GM12878 (cell line): ENCODE measurements around the gene HECTD3. TPM values are rescaled to one million over a fixed set of nuclear protein-coding genes. Genes with fewer than 3 reads are reported as not detected.

Source experiments
- ATAC-seq: fragments of 200-7000 bp; cut with Tn5 transposase; 3 replicates; pipeline ENCODE4 v1.9.1; 2020; ENCODE audit warnings: mild to moderate bottlenecking, moderate library complexity
- BruUV-seq: library from RNA; stranded (reverse); fragments of 400-500 nt; replicated peaks from 2 replicates; lab custom pipeline; 2021; lab: Mats Ljungman, UMichigan
- CTCF ChIA-PET: fragments of 300-600 bp; sonication (Branson Sonifier 250); formaldehyde crosslinking; extraction: SDS; loops from one replicate; lab custom pipeline; 2021; ENCODE audit warnings: inconsistent platforms; lab: Yijun Ruan, JAX
- POLR2A ChIA-PET: fragments of 350-600 bp; formaldehyde crosslinking; extraction: SDS; loops from one replicate; lab custom pipeline; 2021; ENCODE audit warnings: inconsistent platforms; lab: Charles Lee
- RAD21 ChIA-PET: fragments of 300-600 bp; sonication (Branson Sonifier 250); formaldehyde crosslinking; loops from one replicate; lab custom pipeline; 2023; ENCODE audit warnings: antibody characterized with exemption; ENCODE audit not compliant: unreplicated experiment; lab: Charles Lee
- SMC1A ChIA-PET: fragments of 300-600 bp; sonication (Branson Sonifier 250); formaldehyde crosslinking; loops from one replicate; lab custom pipeline; 2023; ENCODE audit not compliant: unreplicated experiment, uncharacterized antibody; lab: Charles Lee
- DNase-seq: peaks from one replicate; pipeline ENCODE4 v3.0.0-alpha.2; 2011; ENCODE audit warnings: low read depth, low spot score
- FAIRE-seq: peaks from 3 replicates; lab custom pipeline; 2011; peaks lifted over from hg19 to GRCh38; lab: Jason Lieb, UNC
- H2AFZ ChIP-seq: 2 replicates; pipeline ENCODE4 v1.6.0; 2011; ENCODE audit warnings: low read depth, low read length, control low read depth; ENCODE audit not compliant: control insufficient read depth
- H3K27ac ChIP-seq: 2 replicates; pipeline ENCODE4 v1.5.1; 2011; ENCODE audit warnings: control low read depth; ENCODE audit not compliant: control insufficient read depth, insufficient read depth
- H3K27me3 ChIP-seq, 2 experiments: replicated peaks in 1 of 2; 2 replicates each; pipeline versions ENCODE4 v1.6.0 to v1.6.1; 2011; ENCODE audit warnings: low read length in 1 of 2; ENCODE audit not compliant: control insufficient read depth in 2 of 2, insufficient read depth in 2 of 2
- H3K36me3 ChIP-seq, 2 experiments: 2 replicates each; pipeline ENCODE4 v1.5.1; 2011; ENCODE audit warnings: low read length in 1 of 2; ENCODE audit not compliant: control insufficient read depth in 2 of 2, insufficient read depth in 2 of 2
- H3K4me1 ChIP-seq: 2 replicates; pipeline ENCODE4 v1.6.1; 2011; ENCODE audit warnings: mild to moderate bottlenecking, low read length, moderate library complexity, mixed read lengths; ENCODE audit not compliant: control insufficient read depth, insufficient read depth
- H3K4me2 ChIP-seq: 2 replicates; pipeline ENCODE4 v1.6.0; 2011; ENCODE audit warnings: control low read depth; ENCODE audit not compliant: control insufficient read depth, insufficient read depth
- H3K4me3 ChIP-seq: fragments of 200-600 bp; sonication (generic); 2 replicates; pipeline ENCODE4 v1.5.1; 2016
- H3K79me2 ChIP-seq: 2 replicates; pipeline ENCODE4 v1.6.0; 2011; ENCODE audit warnings: low read length; ENCODE audit not compliant: control insufficient read depth, insufficient read depth
- H3K9ac ChIP-seq: 2 replicates; pipeline ENCODE4 v1.8.0; 2011; ENCODE audit warnings: low read length, control low read depth, mixed read lengths; ENCODE audit not compliant: control insufficient read depth, insufficient read depth
- H3K9me3 ChIP-seq: replicated peaks from 3 replicates; pipeline ENCODE4 v1.5.1; 2011; ENCODE audit warnings: mild to moderate bottlenecking, low read length; ENCODE audit not compliant: control insufficient read depth, insufficient read depth
- H4K20me1 ChIP-seq: 2 replicates; pipeline ENCODE4 v1.6.0; 2011; ENCODE audit not compliant: control insufficient read depth, insufficient read depth
- ASH2L ChIP-seq: fragments of 300-600, 200-600 bp; sonication (generic); IDR thresholded peaks from 2 replicates; pipeline ENCODE4 v1.6.1; 2017; ENCODE audit warnings: low read depth, mild to moderate bottlenecking, borderline replicate concordance
- BHLHE40 ChIP-seq, 2 experiments: fragments of 450-650 bp in 1 of 2; IDR thresholded peaks; 2 replicates each; pipeline ENCODE4 v1.6.1; 2011 to 2017; ENCODE audit warnings: low read depth in 2 of 2, borderline replicate concordance in 1 of 2, improper control_type of control experiment in 1 of 2, low read length in 1 of 2, mild to moderate bottlenecking in 1 of 2
- CBX5 ChIP-seq: sonication (generic); IDR thresholded peaks from 2 replicates; pipeline ENCODE4 v1.6.1; 2016; ENCODE audit warnings: low read depth, moderate library complexity, mild to moderate bottlenecking, inconsistent platforms
- CHD2 ChIP-seq: IDR thresholded peaks from 2 replicates; pipeline ENCODE4 v1.6.1; 2011; ENCODE audit warnings: low read depth, low read length, improper control_type of control experiment, borderline replicate concordance
- CTCF ChIP-seq, 3 experiments: IDR thresholded peaks in 2 of 3; conservative IDR thresholded peaks in 1 of 3; 2 replicates each; pipeline ENCODE4 v1.5.1; 2011; ENCODE audit warnings: low read depth in 3 of 3, low read length in 3 of 3, mild to moderate bottlenecking in 3 of 3, control low read depth in 2 of 3, moderate library complexity in 2 of 3, inconsistent platforms in 1 of 3, mixed read lengths in 1 of 3; ENCODE audit not compliant: control insufficient read depth in 2 of 3, insufficient read depth in 1 of 3; ENCODE audit errors: extremely low read depth in 1 of 3
- DPF2 ChIP-seq: fragments of 450-650 bp; IDR thresholded peaks from 2 replicates; pipeline ENCODE4 v1.6.1; 2017; ENCODE audit warnings: mild to moderate bottlenecking
- IRF4 ChIP-seq: IDR thresholded peaks from 2 replicates; pipeline ENCODE4 v1.6.1; 2011; ENCODE audit warnings: low read depth, low read length
- KAT2A ChIP-seq: conservative IDR thresholded peaks from 2 replicates; pipeline ENCODE4 v1.6.1; 2011; ENCODE audit warnings: low read depth, low read length; ENCODE audit not compliant: control insufficient read depth
- LARP7 ChIP-seq: fragments of 450-650 bp; IDR thresholded peaks from 2 replicates; pipeline ENCODE4 v1.6.1; 2017; ENCODE audit warnings: mild to moderate bottlenecking
- NFYB ChIP-seq: IDR thresholded peaks from 2 replicates; pipeline ENCODE4 v1.6.1; 2011; ENCODE audit warnings: low read depth, mild to moderate bottlenecking, low read length, improper control_type of control experiment, moderate library complexity; ENCODE audit not compliant: insufficient read depth
- RAD21 ChIP-seq: IDR thresholded peaks from 2 replicates; pipeline ENCODE4 v1.6.1; 2011; ENCODE audit warnings: mild to moderate bottlenecking, low read depth, low read length, moderate library complexity; ENCODE audit not compliant: insufficient read depth
- SMARCA5 ChIP-seq: fragments of 450-650 bp; IDR thresholded peaks from 2 replicates; pipeline ENCODE4 v1.6.1; 2017; ENCODE audit warnings: mild to moderate bottlenecking
- SMC3 ChIP-seq: IDR thresholded peaks from 2 replicates; pipeline ENCODE4 v1.6.1; 2011; ENCODE audit warnings: low read length, improper control_type of control experiment, borderline replicate concordance
- YBX1 ChIP-seq: fragments of 450-650 bp; IDR thresholded peaks from 2 replicates; pipeline ENCODE4 v1.6.1; 2016; ENCODE audit warnings: antibody characterized with exemption
- YY1 ChIP-seq: IDR thresholded peaks from 2 replicates; pipeline ENCODE4 v1.6.1; 2011; ENCODE audit warnings: low read depth, mild to moderate bottlenecking, low read length
- ZNF24 ChIP-seq: fragments of 450-650 bp; IDR thresholded peaks from 2 replicates; pipeline ENCODE4 v1.6.1; 2017; ENCODE audit warnings: antibody characterized with exemption, mild to moderate bottlenecking
- WGBS: methylation state at CpG from one replicate; pipeline ENCODE4 v1.1.6; 2016; ENCODE audit warnings: low lambda C conversion rate; ENCODE audit not compliant: insufficient replicate concordance, insufficient coverage; ENCODE audit errors: missing lambda C conversion rate; 5-methylcytosine and 5-hydroxymethylcytosine counted together
- in situ Hi-C: fragments of 300-500 bp; cut with MboI; formaldehyde crosslinking; loops from 9 replicates; pipeline ENCODE4 v1.14.3; 2018; ENCODE audit warnings: mixed read lengths
- intact Hi-C: fragments of 100-400 bp; cut with micrococcal nuclease; formaldehyde crosslinking; loops from one replicate; pipeline ENCODE4 v1.14.2; 2022; ENCODE audit not compliant: unreplicated experiment
- polyA plus RNA-seq, 11 experiments: library from polyadenylated mRNA; depleted of rRNA in 4 of 11; unstranded in 6 of 11; stranded (reverse) in 5 of 11; fragments of >200 nt; fragmentation: Nextera tagmentation in 4 of 11; fragmentation: Illumina TruSeq in 1 of 11; extraction: Ambion mirVana in 4 of 11; extraction: Trizol in 1 of 11; gene quantifications; 1 replicate in 1 of 11; 2 replicates in 10 of 11; pipeline versions ENCODE4 v1.2.1 to v1.2.3, GENCODE V29; 2011 to 2016; ENCODE audit warnings: inconsistent platforms in 2 of 11, missing spikeins in 2 of 11, low read depth in 1 of 11
- total RNA-seq, 4 experiments: library from RNA; depleted of rRNA in 3 of 4; stranded (reverse); fragments of >200 nt in 3 of 4; fragmentation: Illumina TruSeq in 1 of 4; extraction: Trizol in 1 of 4; gene quantifications; 2 replicates each; pipeline versions ENCODE4 v1.2.1 to v1.2.3, GENCODE V29; 2013 to 2021

The HECTD3 gene
- total and polyA plus RNA-seq, 10 of the 15 experiments (the other 5 are each of a cell fraction or from before 2014, with no cell fraction given) = 3.4 to 30.4 (median 22.6) TPM

DNA sequence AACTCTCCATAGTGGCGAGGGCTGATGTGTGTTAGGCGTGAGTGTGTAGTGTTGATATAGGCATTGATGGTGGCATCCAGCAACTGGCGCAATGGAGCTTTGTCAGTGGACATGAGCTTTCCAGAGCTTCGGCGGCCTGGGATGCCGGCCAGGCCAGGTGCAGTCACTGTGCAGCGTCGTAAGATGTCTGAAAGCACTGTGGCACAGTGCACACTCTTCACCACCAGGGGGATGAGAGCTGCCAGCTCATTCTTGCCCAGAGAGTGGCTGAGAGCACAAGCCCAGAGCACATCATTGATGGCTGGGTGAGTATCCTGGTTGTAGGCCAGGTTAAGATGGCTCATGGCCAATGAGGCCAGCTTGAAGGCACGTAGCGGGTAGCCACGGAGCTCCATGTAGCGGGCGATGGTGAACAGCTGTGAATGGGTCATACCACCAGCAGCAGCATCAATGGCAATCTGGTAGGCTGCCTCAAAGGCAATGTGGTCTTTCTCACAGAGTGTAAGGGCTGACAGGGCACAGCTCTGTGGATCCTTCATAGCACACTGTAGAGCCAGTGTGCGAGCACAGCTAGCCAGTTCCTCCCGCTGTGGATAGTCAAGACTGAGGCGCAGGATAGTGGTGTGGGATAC, 7.6 kb upstream of the HECTD3 start:
- peak overlapping the region; percentile 57 for H2AFZ ChIP-seq

More for the DNA sequence above, 7.6 kb upstream of the HECTD3 start:
- H3K36me3 ChIP-seq = no peaks in the 10 kb centered on the region
- SMC1A ChIA-PET = interaction anchor here (0.5 to 12.5 kb wide), 12 partner anchors 11 to 474 kb away, joined by 3 to 284 read pairs (median 4); partner anchors contain the start of gene TESK2
- intact Hi-C loops = loop anchor here (1.0 to 10.0 kb wide), 3 partner anchors 216 to 566 kb away; partner anchors contain the start of gene NASP
- POLR2A ChIA-PET = interaction anchor here (0.5 kb wide), 1 partner anchor 564 kb away, joined by 4 read pairs; no protein-coding TSS in a partner anchor
- no peaks in the 10 kb centered on the region; the same call in 2 of the 3 replicates for H3K9me3 ChIP-seq
- RAD21 ChIA-PET = interaction anchor here (0.5 to 12.5 kb wide), 12 partner anchors 15 to 503 kb away, joined by 3 to 313 read pairs (median 4); partner anchors contain the start of genes CCDC163, MMACHC, MUTYH and PRDX1
- in situ Hi-C loops = no loop called here
- H3K4me2 ChIP-seq = no peak overlapping the region
- TF ChIP-seq CBX5 (no peak), ZNF24 (no peak), ASH2L (no peak), IRF4 (0 out of 2 replicates have a peak, but pooled peaks have one; percentile 32), RAD21 (peak; percentile 87), YY1 (peak; percentile 87), SMC3 (peak; percentile 92), CHD2 (no peak), SMARCA5 (0 out of 2 replicates have a peak, but pooled peaks have one; percentile 44), CTCF (IDR thresholded peaks at IDR 0.05 in 2 of 3, conservative IDR thresholded peaks at IDR 0.05 in 1 of 3; ENCODE audit: control insufficient read depth in 2 of 3, extremely low read depth in 1 of 3, insufficient read depth in 1 of 3, low read depth in 3 of 3, low read length in 3 of 3) (peak; percentile 71 to 87 (median 84)), KAT2A (no peak), NFYB (no peak), BHLHE40 (IDR thresholded peaks at IDR 0.05; ENCODE audit: borderline replicate concordance in 1 of 2, low read depth in 2 of 2, low read length in 1 of 2) (0 out of 4 replicates have a peak, but pooled peaks of 1 of the 2 experiments have one; percentile 7), YBX1 (no peak), DPF2 (no peak), LARP7 (0 out of 2 replicates have a peak, but pooled peaks have one; percentile 42)
- CTCF ChIA-PET = interaction anchor here (0.8 to 11.4 kb wide), 17 partner anchors 10 to 475 kb away, joined by 3 to 167 read pairs (median 4); partner anchors contain the start of genes MUTYH, TESK2 and TOE1
- H3K27ac ChIP-seq = no peak overlapping the region
- FAIRE-seq = peak; percentile 54
- H3K79me2 ChIP-seq = no peaks in the 10 kb centered on the region
- no peak for DNase-seq
- peak; percentile 93 for ATAC-seq
- no peak overlapping the region for H3K9ac ChIP-seq
- H3K4me3 ChIP-seq = no peak overlapping the region
- BruUV-seq = no TSS peak
- no peaks in the 10 kb centered on the region for H4K20me1 ChIP-seq
- 62% methylated on average over 16 of the region's 16 CpGs for WGBS
- H3K4me1 ChIP-seq = no peaks in the 10 kb centered on the region
- H3K27me3 ChIP-seq = no peaks in the 10 kb centered on the region
